ENCODE measurements around the gene ZNF324. TPM values are rescaled to one million over a fixed set of nuclear protein-coding genes. Genes with fewer than 3 reads are reported as not detected.

Gene ZNF324
- total and polyA plus RNA-seq, 9 of the 15 experiments (the other 6 are each of a cell fraction or from before 2014, with no cell fraction given) = 0.92 to 16.4 (median 5.3) TPM

- H3K9me3 ChIP-seq (replicated peaks; ENCODE audit: control insufficient read depth, insufficient read depth, low read depth, low read length) = peaks cover 2% of the 10 kb centered on the region; the same call in 1 of the 2 replicates
- no peak for FAIRE-seq
- POLR2A ChIA-PET = interaction anchor here (0.7 to 2.7 kb wide), 2 partner anchors 8 to 132 kb away, joined by 3 to 10 read pairs; partner anchors contain the start of gene ZBTB45
- TF ChIP-seq ZNF655 (CRISPR knock-in tag; IDR thresholded peaks at IDR 0.05) = no peak
- TF ChIP-seq HCFC1 (IDR thresholded peaks at IDR 0.05; ENCODE audit: low read depth, low read length) = no peak
- TF ChIP-seq ETV5 (CRISPR knock-in tag; IDR thresholded peaks at IDR 0.05; ENCODE audit: low read depth) = no peak
- TF ChIP-seq POLR2G (IDR thresholded peaks at IDR 0.05; ENCODE audit: low read depth, low read length) = peak; percentile 72
- TF ChIP-seq HNRNPLL (IDR thresholded peaks at IDR 0.05; ENCODE audit: low read depth, low read length, poor library complexity, severe bottlenecking) = no peak
- TF ChIP-seq RBM14 (IDR thresholded peaks at IDR 0.05; ENCODE audit: borderline replicate concordance, insufficient read depth, low read depth, low read length) = peak; percentile 68; the same call in 1 of the 2 replicates
- TF ChIP-seq ZNF764 (CRISPR knock-in tag; IDR thresholded peaks at IDR 0.05; ENCODE audit: low read depth) = no peak
- no peak for TF ChIP-seq CREBBP (IDR thresholded peaks at IDR 0.05; ENCODE audit: low read depth, low read length)
- peak; percentile 22 for TF ChIP-seq FIP1L1 (IDR thresholded peaks at IDR 0.05; ENCODE audit: low read depth, low read length, poor library complexity, severe bottlenecking)
- peak within 1 kb of the TSS in 1 of 2 experiments; percentile 75; a peak in 2 of 4 replicates for H3K9ac ChIP-seq (ENCODE audit: insufficient read depth in 1 of 2, low read depth in 2 of 2, low read length in 2 of 2)
- no peak within 1 kb of the TSS for H3K4me3 ChIP-seq
- WGBS (ENCODE audit: insufficient coverage, low coverage, missing lambda C conversion rate) = 94% methylated on average over 19 of the region's 25 CpGs
- BruUV-seq (replicated peaks) = no TSS peak
- H3K9me1 ChIP-seq (ENCODE audit: control insufficient read depth, insufficient read depth, low read length) = peaks cover 9% of the 10 kb centered on the region
- CTCF ChIA-PET (ENCODE audit: low intra/inter-chr PET ratio) = no interaction called here
- peaks cover 9 to 51% of the 10 kb centered on the region in 2 experiments; a peak in 4 of 5 replicates for H3K4me1 ChIP-seq (replicated peaks in 1 of 2; ENCODE audit: control insufficient read depth in 2 of 2, insufficient read depth in 2 of 2, low read length in 2 of 2)
- H3K4me2 ChIP-seq (ENCODE audit: insufficient read depth, low read length) = no peak within 1 kb of the TSS
- no peaks in the 10 kb centered on the region for H4K20me1 ChIP-seq (replicated peaks; ENCODE audit: control insufficient read depth, insufficient read depth, low read length)
- peaks cover 19% of the 10 kb centered on the region for H3K79me2 ChIP-seq (ENCODE audit: control insufficient read depth, insufficient read depth, low read length)
- no peak within 1 kb of the TSS for H2AFZ ChIP-seq (ENCODE audit: low read depth, low read length)
- H3K36me3 ChIP-seq (ENCODE audit: control insufficient read depth, insufficient read depth, low read length) = peaks cover 20% of the 10 kb centered on the region; the same call in 2 of the 3 replicates
- no peak for DNase-seq (ENCODE audit: extremely low read depth in 1 of 4, low spot score in 3 of 4)
- no peak within 1 kb of the TSS for H3K27ac ChIP-seq (ENCODE audit: extremely low read depth, low read depth, low read length)
- intact Hi-C loops (cut with micrococcal nuclease) (loop anchor here (5.0 kb wide), 1 partner anchor 329 kb away; the partner anchor contains the start of gene ZNF274), in situ Hi-C loops (cut with MboI) (no loop called here)
- no peaks in the 10 kb centered on the region for H3K27me3 ChIP-seq (ENCODE audit: control insufficient read depth in 2 of 2, insufficient read depth in 2 of 2, low read length in 2 of 2)
- no peak for ATAC-seq
Measured at GRCh38 chr19:58511353-58512208, 44.7 kb downstream of the ZNF324 start, which contains the start of gene SLC27A5. Gene SLC27A5 (minus strand): TSS chr19:58511992. CDS start chr19:58511955, 37 bp downstream.

Data from K562 (cell line).